ENCODE data around the gene MAN2B1.

The MAN2B1 gene

DNA sequence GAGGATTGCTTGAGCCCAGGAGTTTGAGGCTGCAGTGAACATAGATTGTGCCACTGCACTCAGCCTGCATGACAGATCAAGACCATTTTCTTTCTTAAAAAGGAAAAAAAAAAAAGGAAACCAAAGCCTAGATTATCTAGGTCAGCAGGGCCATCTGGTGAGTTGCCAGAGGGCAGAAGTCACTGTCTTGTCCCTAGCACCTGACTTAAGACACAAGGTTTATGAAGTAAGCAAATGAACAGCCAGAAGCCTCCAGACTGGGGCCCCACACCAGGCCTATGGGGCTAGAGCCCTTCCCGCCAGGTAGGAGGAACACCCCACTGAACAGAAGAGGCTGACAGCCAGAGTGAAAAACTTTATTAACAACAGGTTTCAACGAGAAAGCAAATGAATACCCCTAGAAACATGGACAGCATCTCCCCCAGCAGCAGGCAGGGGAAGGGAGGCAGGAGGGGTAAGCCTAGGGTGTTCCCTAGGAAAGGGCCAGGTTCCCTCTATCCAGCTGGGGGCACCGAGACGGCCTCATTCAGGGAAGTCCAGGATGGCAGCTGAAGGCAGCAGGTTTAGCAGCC, 1.3 kb upstream of the MAN2B1 start:
- H2AFZ ChIP-seq (ENCODE audit: low read length) = no peak overlapping the region
- H3K4me3 ChIP-seq (ENCODE audit: low read length, poor library complexity, severe bottlenecking) = peak overlapping the region; percentile 79
- no peaks in the 10 kb centered on the region for H3K27me3 ChIP-seq (ENCODE audit: insufficient read depth, low read length, poor library complexity, severe bottlenecking)
- H3K4me1 ChIP-seq (ENCODE audit: insufficient read depth, low read length, poor library complexity, severe bottlenecking) = peaks cover 25% of the 10 kb centered on the region
- H3K9me3 ChIP-seq (ENCODE audit: insufficient read depth, low read depth, low read length) = no peaks in the 10 kb centered on the region
- no peaks in the 10 kb centered on the region for H3F3A ChIP-seq (ENCODE audit: low read depth)
- no peaks in the 10 kb centered on the region for H3K9me2 ChIP-seq (replicated peaks; ENCODE audit: low read depth, low read length)
- peak overlapping the region; percentile 89 for H3K4me2 ChIP-seq (ENCODE audit: low read depth, low read length, poor library complexity, severe bottlenecking)
- H3K9ac ChIP-seq (ENCODE audit: low read depth, low read length, poor library complexity, severe bottlenecking) = peak overlapping the region; percentile 89
- H3K79me2 ChIP-seq (ENCODE audit: insufficient read depth, low read length) = peaks cover 38% of the 10 kb centered on the region
- H3K36me3 ChIP-seq (ENCODE audit: insufficient read depth, low read length) = peaks cover 1% of the 10 kb centered on the region; the same call in 1 of the 2 replicates
- peaks cover 13% of the 10 kb centered on the region for H4K20me1 ChIP-seq (ENCODE audit: insufficient read depth, low read length, poor library complexity, severe bottlenecking)
- no peak for TF ChIP-seq EZH2phosphoT487 (IDR thresholded peaks at IDR 0.05; ENCODE audit: borderline replicate concordance)
- no peak for TF ChIP-seq CTCF (conservative IDR thresholded peaks at IDR 0.05; ENCODE audit: low read length)

DNA sequence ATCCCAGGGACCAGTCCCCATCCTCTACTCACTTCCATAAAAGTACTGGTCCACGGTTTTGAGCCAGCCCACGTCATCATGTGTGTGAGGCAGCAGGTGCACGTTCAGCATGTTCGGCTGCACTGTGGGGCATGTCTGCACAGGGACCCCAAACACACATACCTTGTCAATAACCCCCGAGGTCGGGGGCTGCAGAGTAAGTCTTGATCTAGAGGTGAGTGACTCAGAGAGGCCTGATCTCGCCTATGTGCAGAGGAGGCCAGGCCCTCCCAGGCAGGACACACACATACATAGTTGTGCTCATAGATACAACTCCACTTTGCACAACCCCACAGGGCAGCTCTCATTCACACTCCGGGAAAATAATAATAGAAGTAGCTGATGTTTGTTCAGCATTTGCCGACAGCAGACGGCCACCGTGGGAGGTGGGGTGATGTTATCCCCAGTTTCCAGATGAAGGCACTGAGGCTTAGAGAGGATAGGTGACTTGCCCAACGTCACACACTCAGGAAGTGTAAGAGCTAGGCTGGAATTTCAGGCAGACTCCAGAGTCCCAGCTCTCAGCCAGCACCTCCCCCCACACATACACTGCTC, 774 bp downstream of the MAN2B1 start:
- Histone ChIP-seq H3K27me3 (ENCODE audit: insufficient read depth, low read length, poor library complexity, severe bottlenecking) (no peaks in the 10 kb centered on the region), H3F3A (ENCODE audit: low read depth) (no peaks in the 10 kb centered on the region), H3K9ac (ENCODE audit: low read depth, low read length, poor library complexity, severe bottlenecking) (peak overlapping the region; percentile 86), H3K4me1 (ENCODE audit: insufficient read depth, low read length, poor library complexity, severe bottlenecking) (peaks cover 25% of the 10 kb centered on the region), H3K9me2 (replicated peaks; ENCODE audit: low read depth, low read length) (no peaks in the 10 kb centered on the region), H3K36me3 (ENCODE audit: insufficient read depth, low read length) (peaks cover 4% of the 10 kb centered on the region; the same call in 1 of the 2 replicates), H4K20me1 (ENCODE audit: insufficient read depth, low read length, poor library complexity, severe bottlenecking) (peaks cover 13% of the 10 kb centered on the region), H2AFZ (ENCODE audit: low read length) (no peak overlapping the region; the same call in 1 of the 2 replicates), H3K4me3 (ENCODE audit: low read length, poor library complexity, severe bottlenecking) (peak overlapping the region; percentile 89), H3K9me3 (ENCODE audit: insufficient read depth, low read depth, low read length) (no peaks in the 10 kb centered on the region), H3K79me2 (ENCODE audit: insufficient read depth, low read length) (peaks cover 38% of the 10 kb centered on the region), H3K4me2 (ENCODE audit: low read depth, low read length, poor library complexity, severe bottlenecking) (peak overlapping the region; percentile 90)
- TF ChIP-seq CTCF (conservative IDR thresholded peaks at IDR 0.05; ENCODE audit: low read length) (no peak), EZH2phosphoT487 (IDR thresholded peaks at IDR 0.05; ENCODE audit: borderline replicate concordance) (no peak)

- no peaks in the 10 kb centered on the region for H3K9me3 ChIP-seq (ENCODE audit: insufficient read depth, low read depth, low read length)
- peak overlapping the region; percentile 86 for H3K9ac ChIP-seq (ENCODE audit: low read depth, low read length, poor library complexity, severe bottlenecking)
- peaks cover 13% of the 10 kb centered on the region for H4K20me1 ChIP-seq (ENCODE audit: insufficient read depth, low read length, poor library complexity, severe bottlenecking)
- no peak overlapping the region for H2AFZ ChIP-seq (ENCODE audit: low read length)
- H3K4me3 ChIP-seq (ENCODE audit: low read length, poor library complexity, severe bottlenecking) = no peak overlapping the region
- H3K9me2 ChIP-seq (replicated peaks; ENCODE audit: low read depth, low read length) = no peaks in the 10 kb centered on the region
- H3K4me2 ChIP-seq (ENCODE audit: low read depth, low read length, poor library complexity, severe bottlenecking) = peak overlapping the region; percentile 90
- peaks cover 4% of the 10 kb centered on the region; the same call in 1 of the 2 replicates for H3K36me3 ChIP-seq (ENCODE audit: insufficient read depth, low read length)
- H3K79me2 ChIP-seq (ENCODE audit: insufficient read depth, low read length) = peaks cover 32% of the 10 kb centered on the region
- TF ChIP-seq EZH2phosphoT487 (IDR thresholded peaks at IDR 0.05; ENCODE audit: borderline replicate concordance) (no peak), CTCF (conservative IDR thresholded peaks at IDR 0.05; ENCODE audit: low read length) (no peak)
- H3K4me1 ChIP-seq (ENCODE audit: insufficient read depth, low read length, poor library complexity, severe bottlenecking) = peaks cover 25% of the 10 kb centered on the region
- no peaks in the 10 kb centered on the region for H3K27me3 ChIP-seq (ENCODE audit: insufficient read depth, low read length, poor library complexity, severe bottlenecking)
- no peaks in the 10 kb centered on the region for H3F3A ChIP-seq (ENCODE audit: low read depth)
These were observed 1.3 kb downstream of the MAN2B1 start for GRCh38 chr19:12665281-12665573.
